H9 (cell line): ENCODE results near the gene L3MBTL4. TPM values are rescaled to one million over a fixed set of nuclear protein-coding genes. Genes with fewer than 3 reads are reported as not detected.

Experiments
- DNase-seq: peaks from one replicate; pipeline ENCODE4 v3.0.0-alpha.2; 2017
- H2AFZ ChIP-seq: one replicate; pipeline ENCODE4 v1.6.1; 2013; ENCODE audit warnings: mild to moderate bottlenecking, low read length, control low read depth, moderate library complexity
- H2AK5ac ChIP-seq: 2 replicates; pipeline ENCODE4 v1.6.1; 2013; ENCODE audit warnings: low read length, control low read depth, mixed read lengths; ENCODE audit not compliant: insufficient read length
- H2BK120ac ChIP-seq: one replicate; pipeline ENCODE4 v1.6.1; 2013; ENCODE audit warnings: low read depth, mild to moderate bottlenecking, low read length, control low read depth, inconsistent platforms; ENCODE audit not compliant: poor library complexity, severe bottlenecking
- H2BK12ac ChIP-seq: 2 replicates; pipeline ENCODE4 v1.6.1; 2013; ENCODE audit warnings: low read length, control low read depth, mixed read lengths, low read depth; ENCODE audit not compliant: insufficient read length
- H2BK15ac ChIP-seq: 2 replicates; pipeline ENCODE4 v1.6.1; 2013; ENCODE audit warnings: low read depth, low read length, control low read depth
- H2BK20ac ChIP-seq: one replicate; pipeline ENCODE4 v1.6.1; 2013; ENCODE audit warnings: low read depth, mild to moderate bottlenecking, low read length, control low read depth, inconsistent platforms; ENCODE audit not compliant: poor library complexity, severe bottlenecking
- H2BK5ac ChIP-seq: 2 replicates; pipeline ENCODE4 v1.6.1; 2013; ENCODE audit warnings: low read length, control low read depth, mixed read lengths; ENCODE audit not compliant: insufficient read length
- H3K14ac ChIP-seq: 2 replicates; pipeline ENCODE4 v1.6.1; 2013; ENCODE audit warnings: low read length, control low read depth; ENCODE audit not compliant: insufficient read depth
- H3K18ac ChIP-seq: 2 replicates; pipeline ENCODE4 v1.6.1; 2013; ENCODE audit warnings: low read depth, mild to moderate bottlenecking, mixed read lengths, low read length, control low read depth; ENCODE audit not compliant: insufficient read length
- H3K23ac ChIP-seq: 2 replicates; pipeline ENCODE4 v1.6.1; 2013; ENCODE audit warnings: low read length, control low read depth, mixed read lengths, low read depth; ENCODE audit not compliant: insufficient read length
- H3K23me2 ChIP-seq: 2 replicates; pipeline ENCODE4 v1.6.1; 2013; ENCODE audit warnings: low read depth, mild to moderate bottlenecking, mixed read lengths, low read length, control low read depth; ENCODE audit not compliant: insufficient read length, poor library complexity, severe bottlenecking
- H3K27ac ChIP-seq: 2 replicates; pipeline ENCODE4 v1.5.1; 2013; ENCODE audit warnings: low read length, control low read depth, mixed read lengths, low read depth; ENCODE audit not compliant: insufficient read length
- H3K27me3 ChIP-seq: 2 replicates; pipeline ENCODE4 v1.6.1; 2013; ENCODE audit warnings: low read length, control low read depth, inconsistent platforms; ENCODE audit not compliant: insufficient read depth
- H3K4ac ChIP-seq: 2 replicates; pipeline ENCODE4 v1.6.1; 2013; ENCODE audit warnings: low read depth, mild to moderate bottlenecking, control low read depth, inconsistent platforms, low read length, moderate library complexity
- H3K4me1 ChIP-seq: 2 replicates; pipeline ENCODE4 v1.6.1; 2013; ENCODE audit warnings: low read length, control low read depth, inconsistent platforms; ENCODE audit not compliant: insufficient read depth
- H3K4me2 ChIP-seq: 2 replicates; pipeline ENCODE4 v1.6.1; 2013; ENCODE audit warnings: low read length, control low read depth, mixed read lengths; ENCODE audit not compliant: insufficient read length, insufficient read depth
- H3K56ac ChIP-seq: 2 replicates; pipeline ENCODE4 v1.6.1; 2013; ENCODE audit warnings: low read depth, mild to moderate bottlenecking, mixed read lengths, low read length, control low read depth; ENCODE audit not compliant: insufficient read length
- H3K79me1 ChIP-seq: 2 replicates; pipeline ENCODE4 v1.6.1; 2013; ENCODE audit warnings: low read depth, mild to moderate bottlenecking, moderate library complexity, low read length, control low read depth, inconsistent platforms; ENCODE audit not compliant: insufficient read depth, poor library complexity, severe bottlenecking
- H3K79me2 ChIP-seq: 2 replicates; pipeline ENCODE4 v1.6.1; 2013; ENCODE audit warnings: low read length, control low read depth, inconsistent platforms; ENCODE audit not compliant: insufficient read depth
- H3K9ac ChIP-seq: 2 replicates; pipeline ENCODE4 v1.6.1; 2013; ENCODE audit warnings: low read length, control low read depth, mixed read lengths; ENCODE audit not compliant: insufficient read length; ENCODE audit errors: extremely low read depth
- H3K9me3 ChIP-seq: one replicate; pipeline ENCODE4 v1.6.1; 2013; ENCODE audit warnings: low read depth, low read length, inconsistent platforms; ENCODE audit not compliant: control insufficient read depth
- H3T11ph ChIP-seq: one replicate; pipeline ENCODE4 v1.6.1; 2013; ENCODE audit warnings: mild to moderate bottlenecking, low read length, control low read depth, inconsistent platforms
- H4K20me1 ChIP-seq: one replicate; pipeline ENCODE4 v1.6.1; 2013; ENCODE audit not compliant: control insufficient read depth, insufficient read length, insufficient read depth
- H4K5ac ChIP-seq: 2 replicates; pipeline ENCODE4 v1.6.1; 2013; ENCODE audit warnings: low read depth, mild to moderate bottlenecking, mixed read lengths, low read length, control low read depth; ENCODE audit not compliant: insufficient read length
- H4K8ac ChIP-seq: replicated peaks from 2 replicates; pipeline ENCODE4 v1.6.1; 2013; ENCODE audit warnings: low read length, control low read depth, mixed read lengths, low read depth; ENCODE audit not compliant: insufficient read length
- H4K91ac ChIP-seq: 2 replicates; pipeline ENCODE4 v1.6.1; 2013; ENCODE audit warnings: low read depth, mild to moderate bottlenecking, moderate library complexity, mixed read lengths, low read length, control low read depth; ENCODE audit not compliant: insufficient read length
- H3K27ac Mint-ChIP-seq, 3 experiments: 2 replicates in 2 of 3; 3 replicates in 1 of 3; pipeline ENCODE4 v1.8.0; 2020 to 2021; ENCODE audit warnings: mixed read lengths in 3 of 3, mild to moderate bottlenecking in 1 of 3, moderate library complexity in 1 of 3
- H3K27me3 Mint-ChIP-seq: 2 replicates; pipeline ENCODE4 v1.8.0; 2021; ENCODE audit warnings: low read depth, mild to moderate bottlenecking, moderate library complexity, mixed read lengths
- H3K36me3 Mint-ChIP-seq, 3 experiments: 2 replicates in 2 of 3; 3 replicates in 1 of 3; pipeline ENCODE4 v1.8.0; 2020 to 2021; ENCODE audit warnings: low read depth in 3 of 3, mixed read lengths in 3 of 3; ENCODE audit not compliant: insufficient read depth in 1 of 3
- H3K4me1 Mint-ChIP-seq, 2 experiments: 2 replicates each; pipeline ENCODE4 v1.8.0; 2020; ENCODE audit warnings: mixed read lengths in 2 of 2
- H3K4me3 Mint-ChIP-seq, 2 experiments: 2 replicates in 1 of 2; 3 replicates in 1 of 2; pipeline ENCODE4 v1.8.0; 2020 to 2021; ENCODE audit warnings: mild to moderate bottlenecking in 2 of 2, mixed read lengths in 2 of 2, moderate library complexity in 1 of 2
- H3K9me3 Mint-ChIP-seq, 2 experiments: 2 replicates in 1 of 2; 3 replicates in 1 of 2; pipeline ENCODE4 v1.8.0; 2020; ENCODE audit warnings: mild to moderate bottlenecking in 2 of 2, mixed read lengths in 2 of 2, moderate library complexity in 1 of 2
- WGBS: extraction: QIAGEN DNeasy Blood & Tissue Kit; methylation state at CpG from one replicate; pipeline ENCODE4 v1.1.7; 2013; ENCODE audit warnings: missing lambda C conversion rate, low lambda C conversion rate, mixed read lengths; ENCODE audit not compliant: insufficient read length; ENCODE audit errors: extremely low coverage; 5-methylcytosine and 5-hydroxymethylcytosine counted together
- total RNA-seq: library from RNA; stranded (reverse); gene quantifications from 2 replicates; pipeline ENCODE4 v1.2.1, GENCODE V29; 2021
- TF ChIP-seq, protein P1 (sequence below): fragments of 200-600 bp; sonication (generic); conservative IDR thresholded peaks from 3 replicates; pipeline ENCODE4 v1.8.0; 2021; ENCODE audit warnings: antibody characterized with exemption, mild to moderate bottlenecking

The L3MBTL4 gene
- total RNA-seq, 1 experiment from 2014 or later: 1.9 TPM

DNA sequence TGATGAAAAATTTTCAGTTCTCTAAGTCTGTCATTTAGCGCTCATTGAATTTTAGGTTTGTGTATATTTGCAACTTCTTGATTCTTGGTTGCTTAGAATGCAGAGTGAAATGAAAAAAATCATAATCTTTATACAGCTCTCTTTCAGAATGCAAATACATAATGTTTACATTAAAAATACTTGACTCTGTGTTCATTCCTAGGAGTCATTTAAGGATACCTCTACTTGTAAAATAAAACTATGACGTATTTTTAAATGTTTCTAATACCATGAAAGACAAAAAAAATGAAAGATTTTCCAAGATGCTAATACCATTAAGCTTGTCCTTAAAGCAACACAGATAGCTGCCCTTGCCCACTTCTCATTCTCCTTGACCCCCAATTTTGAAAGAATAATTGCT, 259.0 kb downstream of the L3MBTL4 start:
- Histone ChIP-seq H2BK5ac (no peak overlapping the region), H2BK120ac (no peak overlapping the region), H4K91ac (no peak overlapping the region), H2BK15ac (no peak overlapping the region), H3K18ac (no peak overlapping the region), H3K9me3 (no peaks in the 10 kb centered on the region), H2BK20ac (no peak overlapping the region), H3K23ac (no peak overlapping the region), H3K14ac (no peak overlapping the region), H3K79me2 (no peaks in the 10 kb centered on the region), H4K20me1 (no peaks in the 10 kb centered on the region), H2BK12ac (no peak overlapping the region), H2AFZ (no peak overlapping the region), H4K8ac (no peak overlapping the region), H3K4me1 (no peaks in the 10 kb centered on the region), H3K4ac (no peak overlapping the region), H3T11ph (no peak overlapping the region), H3K79me1 (no peaks in the 10 kb centered on the region), H3K23me2 (no peaks in the 10 kb centered on the region), H3K27ac (no peak overlapping the region), H3K4me2 (no peak overlapping the region), H3K9ac (no peak overlapping the region), H3K56ac (no peak overlapping the region), H2AK5ac (no peak overlapping the region), H4K5ac (no peak overlapping the region), H3K27me3 (no peaks in the 10 kb centered on the region)
- no peak for DNase-seq
- Mint-ChIP-seq H3K27ac (no peak overlapping the region), H3K4me3 (no peak overlapping the region), H3K36me3 (peaks cover 0 to 5% (median 1%) of the 10 kb centered on the region in 3 experiments; a peak in 3 of 7 replicates), H3K9me3 (peaks cover 6% of the 10 kb centered on the region in 2 experiments; a peak in 4 of 5 replicates), H3K4me1 (peaks cover 0 to 3% of the 10 kb centered on the region in 2 experiments; a peak in 1 of 4 replicates), H3K27me3 (peaks cover 3% of the 10 kb centered on the region)
- WGBS: no CpG with 5 or more reads among the region's 2 CpGs
- TF ChIP-seq, protein P1, sequence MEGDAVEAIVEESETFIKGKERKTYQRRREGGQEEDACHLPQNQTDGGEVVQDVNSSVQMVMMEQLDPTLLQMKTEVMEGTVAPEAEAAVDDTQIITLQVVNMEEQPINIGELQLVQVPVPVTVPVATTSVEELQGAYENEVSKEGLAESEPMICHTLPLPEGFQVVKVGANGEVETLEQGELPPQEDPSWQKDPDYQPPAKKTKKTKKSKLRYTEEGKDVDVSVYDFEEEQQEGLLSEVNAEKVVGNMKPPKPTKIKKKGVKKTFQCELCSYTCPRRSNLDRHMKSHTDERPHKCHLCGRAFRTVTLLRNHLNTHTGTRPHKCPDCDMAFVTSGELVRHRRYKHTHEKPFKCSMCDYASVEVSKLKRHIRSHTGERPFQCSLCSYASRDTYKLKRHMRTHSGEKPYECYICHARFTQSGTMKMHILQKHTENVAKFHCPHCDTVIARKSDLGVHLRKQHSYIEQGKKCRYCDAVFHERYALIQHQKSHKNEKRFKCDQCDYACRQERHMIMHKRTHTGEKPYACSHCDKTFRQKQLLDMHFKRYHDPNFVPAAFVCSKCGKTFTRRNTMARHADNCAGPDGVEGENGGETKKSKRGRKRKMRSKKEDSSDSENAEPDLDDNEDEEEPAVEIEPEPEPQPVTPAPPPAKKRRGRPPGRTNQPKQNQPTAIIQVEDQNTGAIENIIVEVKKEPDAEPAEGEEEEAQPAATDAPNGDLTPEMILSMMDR: no peak
